ENCODE results near the gene XRCC1. TPM values are rescaled to one million over a fixed set of nuclear protein-coding genes. Genes with fewer than 3 reads are reported as not detected.

Gene XRCC1
- total and polyA plus RNA-seq, 2 of the 4 experiments (the other 2 are of a cell fraction) = 12.5 to 21.3 TPM

DNA sequence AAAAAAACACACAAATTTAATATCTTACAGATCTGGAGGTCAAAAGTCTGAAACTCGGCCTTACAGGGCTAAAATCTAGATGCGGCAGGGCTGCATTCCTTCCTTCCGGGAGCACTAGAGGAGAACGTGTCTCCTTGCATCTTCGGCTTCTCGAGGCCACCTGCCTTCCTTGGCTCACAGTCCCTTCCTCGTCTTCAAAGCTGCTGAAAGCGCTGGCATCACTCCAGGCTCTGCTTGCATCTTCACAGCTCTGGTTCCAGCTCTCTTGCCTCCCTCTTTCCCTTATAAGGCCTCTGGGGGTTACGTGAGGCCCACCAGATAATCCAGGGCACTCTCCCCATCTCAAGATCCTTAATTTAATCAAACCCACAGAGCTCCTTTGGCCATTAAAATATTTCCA, 10.5 kb downstream of the XRCC1 start:
- H2BK5ac ChIP-seq (ENCODE audit: low read depth, low read length, poor library complexity, severe bottlenecking) = no peak overlapping the region
- H3K4me3 ChIP-seq (ENCODE audit: insufficient read depth, low read depth, low read length) = no peak overlapping the region
- H2BK120ac ChIP-seq (ENCODE audit: low read depth, low read length) = no peak overlapping the region
- no peak overlapping the region for H3K23ac ChIP-seq (ENCODE audit: low read depth, low read length)
- H2AK9ac ChIP-seq (replicated peaks; ENCODE audit: low read depth, low read length, poor library complexity) = no peak overlapping the region
- H3K9ac ChIP-seq (ENCODE audit: low read depth, low read length) = no peak overlapping the region
- peaks cover 29% of the 10 kb centered on the region for H3K9me1 ChIP-seq (ENCODE audit: insufficient read depth, low read length)
- no peak overlapping the region for H4K8ac ChIP-seq (ENCODE audit: low read depth in 2 of 2, low read length in 2 of 2)
- no peak for DNase-seq
- no peak overlapping the region for H4K5ac ChIP-seq (ENCODE audit: low read depth, low read length)
- H3K4ac ChIP-seq (ENCODE audit: low read depth, low read length) = no peak overlapping the region
- H3K18ac ChIP-seq (ENCODE audit: low read depth, low read length) = no peak overlapping the region
- no peak overlapping the region for H2AFZ ChIP-seq (replicated peaks; ENCODE audit: low read length, poor library complexity)
- H3K56ac ChIP-seq (ENCODE audit: extremely low read depth, insufficient read depth, low read length) = no peak overlapping the region
- no peak for TF ChIP-seq FOS (IDR thresholded peaks at IDR 0.05; ENCODE audit: low read depth, low read length)
- intact Hi-C loops (cut with micrococcal nuclease) (no loop called here), dilution Hi-C loops (cut with HindIII; ENCODE audit: low sequenced_read_pairs, unreplicated experiment) (no loop called here), in situ Hi-C loops (cut with MboI; ENCODE audit: low sequenced_read_pairs) (no loop called here)
- no peaks in the 10 kb centered on the region for H3K9me3 ChIP-seq (ENCODE audit: control insufficient read depth, insufficient read depth, low read length)
- no peaks in the 10 kb centered on the region for H3K27me3 ChIP-seq (ENCODE audit: control insufficient read depth, insufficient read depth, low read length)
- 0 out of 2 replicates have a peak overlapping the region, but pooled peaks have one; percentile 25 for H2BK20ac ChIP-seq (ENCODE audit: low read depth, low read length)
- H3K36me3 ChIP-seq (ENCODE audit: control insufficient read depth, insufficient read depth, low read length) = peaks cover 9% of the 10 kb centered on the region
- H3K27ac ChIP-seq (ENCODE audit: insufficient read depth, low read length) = no peak overlapping the region
- no peak for ATAC-seq (ENCODE audit: low read depth)
- H3K79me1 ChIP-seq (ENCODE audit: low read depth in 1 of 2, low read length in 2 of 2) = peaks cover 24 to 62% of the 10 kb centered on the region in 2 experiments
- no peak overlapping the region for H2BK15ac ChIP-seq (ENCODE audit: low read depth, low read length)
- WGBS, 2 experiments (ENCODE audit: extremely low coverage in 2 of 2, insufficient read length in 1 of 2) = 81% methylated on average over 8 of the region's 9 CpGs; no CpG with 5 or more reads in 1 of the 2 experiments
- BruUV-seq (replicated peaks) = no TSS peak
- H4K91ac ChIP-seq (ENCODE audit: insufficient read depth, low read depth, low read length) = no peak overlapping the region
- ChIA-PET CTCF (no interaction called here), POLR2A (ENCODE audit: unreplicated experiment) (no interaction called here)
- H2AK5ac ChIP-seq (ENCODE audit: low read depth, low read length) = no peak overlapping the region
- H4K20me1 ChIP-seq (ENCODE audit: insufficient read depth, low read length) = peaks cover 6% of the 10 kb centered on the region; the same call in 1 of the 2 replicates
- no peak overlapping the region for H3K14ac ChIP-seq (replicated peaks; ENCODE audit: low read depth, low read length)
- peaks cover 3% of the 10 kb centered on the region; the same call in 1 of the 2 replicates for H3K4me1 ChIP-seq (ENCODE audit: control insufficient read depth, insufficient read depth, low read length)
- H3K4me2 ChIP-seq (ENCODE audit: low read depth, low read length) = no peak overlapping the region
